ENCODE data around the gene HES7.
"Not testable (repeated sequence)": the region's sequence is repeated elsewhere in the genome, so short reads cannot be mapped to it uniquely, and the experiment has no call there.

Gene HES7

GRCh38 chr17:8109661-8110455, 14.0 kb downstream of the HES7 start:
- 0 out of 2 replicates have a peak, but pooled peaks cover 1% of the 10 kb centered on the region for H3K4me1 ChIP-seq (ENCODE audit: control insufficient read depth, insufficient read depth, low read length)
- no peak for DNase-seq (ENCODE audit: low read depth, low spot score)
- WGBS (ENCODE audit: insufficient coverage, insufficient read length) = no CpG with 5 or more reads among the region's 63 CpGs
- H3K27ac ChIP-seq (ENCODE audit: low read length) = no peak overlapping the region
- H3K9me3 ChIP-seq (ENCODE audit: control insufficient read depth, insufficient read depth, low read length) = no peaks in the 10 kb centered on the region
- H3K36me3 ChIP-seq (ENCODE audit: control insufficient read depth, insufficient read depth, low read length) = no peaks in the 10 kb centered on the region; the same call in 1 of the 2 replicates
- H3K4me3 ChIP-seq (ENCODE audit: low read length) = peak overlapping the region; percentile 58; the same call in 1 of the 2 replicates
- H3K27me3 ChIP-seq (ENCODE audit: control insufficient read depth, insufficient read depth, low read length) = peaks cover 3% of the 10 kb centered on the region; the same call in 1 of the 2 replicates

- H3K4me1 ChIP-seq (ENCODE audit: control insufficient read depth, insufficient read depth, low read length) = 0 out of 2 replicates have a peak, but pooled peaks cover 1% of the 10 kb centered on the region
- no peaks in the 10 kb centered on the region for H3K9me3 ChIP-seq (ENCODE audit: control insufficient read depth, insufficient read depth, low read length)
- no CpG with 5 or more reads among the region's 33 CpGs for WGBS (ENCODE audit: insufficient coverage, insufficient read length)
- peaks cover 3% of the 10 kb centered on the region; the same call in 1 of the 2 replicates for H3K27me3 ChIP-seq (ENCODE audit: control insufficient read depth, insufficient read depth, low read length)
- H3K4me3 ChIP-seq (ENCODE audit: low read length) = no peak overlapping the region
- no peak overlapping the region for H3K27ac ChIP-seq (ENCODE audit: low read length)
- no peaks in the 10 kb centered on the region; the same call in 1 of the 2 replicates for H3K36me3 ChIP-seq (ENCODE audit: control insufficient read depth, insufficient read depth, low read length)
- no peak for DNase-seq (ENCODE audit: low read depth, low spot score)
Measured at GRCh38 chr17:8108972-8109660, 14.8 kb downstream of the HES7 start.

DNA sequence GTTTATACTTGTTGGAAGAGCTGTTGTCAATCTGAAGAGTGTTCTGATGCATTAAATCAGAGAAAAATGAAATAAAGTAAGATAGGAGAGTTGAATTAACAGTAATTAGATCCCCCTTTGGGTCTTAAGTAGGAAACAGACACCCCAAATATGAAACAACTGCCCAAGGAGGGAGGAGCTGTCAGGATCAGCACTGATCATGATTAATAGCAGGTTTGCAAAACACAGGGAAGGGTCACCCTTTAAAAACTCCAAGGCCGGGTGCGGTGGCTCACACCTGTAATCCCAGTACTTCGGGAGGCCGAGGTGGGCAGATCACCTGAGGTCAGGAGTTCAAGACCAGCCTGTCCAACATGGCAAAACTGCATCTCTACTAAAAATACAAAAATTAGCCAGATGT, 16.9 kb downstream of the HES7 start:
- not testable (repeated sequence) for H3K36me3 ChIP-seq (ENCODE audit: control insufficient read depth, insufficient read depth, low read length); H3K27ac ChIP-seq (ENCODE audit: low read length); H3K27me3 ChIP-seq (ENCODE audit: control insufficient read depth, insufficient read depth, low read length); H3K4me3 ChIP-seq (ENCODE audit: low read length); H3K9me3 ChIP-seq (ENCODE audit: control insufficient read depth, insufficient read depth, low read length); H3K4me1 ChIP-seq (ENCODE audit: control insufficient read depth, insufficient read depth, low read length); DNase-seq (ENCODE audit: low read depth, low spot score)
- WGBS (ENCODE audit: insufficient coverage, insufficient read length) = no CpG with 5 or more reads among the region's 4 CpGs

DNA sequence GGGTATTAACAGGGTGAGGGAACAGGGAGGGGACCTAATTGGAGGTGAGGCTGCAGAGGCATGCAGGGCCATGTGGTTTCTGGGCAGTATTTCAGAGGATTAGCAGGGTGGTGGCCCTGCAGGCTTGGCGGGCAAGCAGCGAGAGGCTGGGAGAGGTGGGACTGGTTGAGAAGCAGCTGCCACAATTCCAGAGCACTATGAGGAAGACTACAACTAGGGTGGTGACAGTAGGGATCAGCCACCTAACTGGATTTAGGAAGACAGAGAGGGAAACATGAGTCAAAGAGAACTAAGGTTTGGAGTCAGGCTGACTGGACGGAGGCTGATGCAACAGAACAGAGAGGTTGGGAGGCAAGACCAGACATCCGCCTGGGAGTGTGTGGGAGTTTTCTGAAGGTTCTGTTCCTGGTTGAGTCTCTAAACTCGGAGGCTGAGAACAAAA, 17.9 kb downstream of the HES7 start:
- no peak overlapping the region for H3K27ac ChIP-seq (ENCODE audit: low read length)
- no CpG with 5 or more reads among the region's 5 CpGs for WGBS (ENCODE audit: insufficient coverage, insufficient read length)
- no peaks in the 10 kb centered on the region; the same call in 1 of the 2 replicates for H3K36me3 ChIP-seq (ENCODE audit: control insufficient read depth, insufficient read depth, low read length)
- no peaks in the 10 kb centered on the region for H3K9me3 ChIP-seq (ENCODE audit: control insufficient read depth, insufficient read depth, low read length)
- DNase-seq (ENCODE audit: low read depth, low spot score) = no peak
- no peak overlapping the region for H3K4me3 ChIP-seq (ENCODE audit: low read length)
- peaks cover 3% of the 10 kb centered on the region; the same call in 1 of the 2 replicates for H3K27me3 ChIP-seq (ENCODE audit: control insufficient read depth, insufficient read depth, low read length)
- 0 out of 2 replicates have a peak, but pooled peaks cover 1% of the 10 kb centered on the region for H3K4me1 ChIP-seq (ENCODE audit: control insufficient read depth, insufficient read depth, low read length)

GRCh38 chr17:8104911-8105310, 19.0 kb downstream of the HES7 start:
- no peaks in the 10 kb centered on the region; the same call in 1 of the 2 replicates for H3K36me3 ChIP-seq (ENCODE audit: control insufficient read depth, insufficient read depth, low read length)
- no peak overlapping the region for H3K4me3 ChIP-seq (ENCODE audit: low read length)
- DNase-seq (ENCODE audit: low read depth, low spot score) = no peak
- no peaks in the 10 kb centered on the region for H3K4me1 ChIP-seq (ENCODE audit: control insufficient read depth, insufficient read depth, low read length)
- WGBS (ENCODE audit: insufficient coverage, insufficient read length) = no CpG with 5 or more reads among the region's 8 CpGs
- H3K9me3 ChIP-seq (ENCODE audit: control insufficient read depth, insufficient read depth, low read length) = no peaks in the 10 kb centered on the region
- peaks cover 1% of the 10 kb centered on the region; the same call in 1 of the 2 replicates for H3K27me3 ChIP-seq (ENCODE audit: control insufficient read depth, insufficient read depth, low read length)
- H3K27ac ChIP-seq (ENCODE audit: low read length) = no peak overlapping the region

DNA sequence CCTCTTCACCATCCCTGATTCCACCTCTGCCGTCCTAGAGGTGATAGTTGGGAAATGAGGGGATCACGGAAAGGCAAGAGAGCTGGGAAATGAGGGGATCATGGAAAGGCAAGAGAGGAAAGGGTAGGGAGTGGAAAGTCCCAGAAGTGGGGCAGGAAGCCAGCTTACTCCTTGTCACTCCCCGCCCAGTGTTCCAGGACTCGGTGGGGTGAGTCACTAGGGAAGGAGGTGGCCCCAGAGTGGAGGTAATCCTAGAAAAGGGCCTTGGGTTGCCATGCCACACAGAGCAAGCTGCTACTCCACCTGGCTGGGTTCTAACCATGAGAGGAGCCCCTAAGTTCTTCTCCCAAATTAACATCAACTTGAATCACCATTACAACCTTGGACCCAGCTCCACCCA, 20.4 kb downstream of the HES7 start:
- no peak overlapping the region for H3K4me3 ChIP-seq (ENCODE audit: low read length)
- no peak overlapping the region for H3K27ac ChIP-seq (ENCODE audit: low read length)
- DNase-seq (ENCODE audit: low read depth, low spot score) = no peak
- no peaks in the 10 kb centered on the region for H3K36me3 ChIP-seq (ENCODE audit: control insufficient read depth, insufficient read depth, low read length)
- no CpG with 5 or more reads among the region's 4 CpGs for WGBS (ENCODE audit: insufficient coverage, insufficient read length)
- H3K4me1 ChIP-seq (ENCODE audit: control insufficient read depth, insufficient read depth, low read length) = no peaks in the 10 kb centered on the region
- no peaks in the 10 kb centered on the region for H3K9me3 ChIP-seq (ENCODE audit: control insufficient read depth, insufficient read depth, low read length)
- H3K27me3 ChIP-seq (ENCODE audit: control insufficient read depth, insufficient read depth, low read length) = no peaks in the 10 kb centered on the region

DNA sequence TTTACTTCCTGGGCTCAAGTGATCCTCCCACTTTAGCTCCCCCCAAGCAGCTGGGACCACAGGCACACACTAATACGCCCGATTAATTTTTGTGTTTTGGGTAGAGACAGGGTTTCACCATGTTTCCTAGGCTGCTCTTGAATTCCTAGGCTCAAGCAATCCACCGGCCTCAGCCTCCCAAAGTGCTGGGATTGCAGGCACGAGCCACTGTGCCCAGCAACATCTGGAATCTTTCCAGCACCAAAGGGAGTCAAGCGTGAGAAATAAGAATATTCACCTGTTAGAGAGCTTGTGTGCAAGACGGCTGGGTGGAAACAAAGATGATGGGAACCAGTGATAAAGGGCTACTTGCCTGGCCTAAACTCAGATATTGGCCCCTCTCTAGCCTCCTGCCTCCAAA, 22.2 kb downstream of the HES7 start:
- Histone ChIP-seq H3K4me3 (ENCODE audit: low read length) (no peak overlapping the region), H3K9me3 (ENCODE audit: control insufficient read depth, insufficient read depth, low read length) (no peaks in the 10 kb centered on the region), H3K4me1 (ENCODE audit: control insufficient read depth, insufficient read depth, low read length) (no peaks in the 10 kb centered on the region), H3K27ac (ENCODE audit: low read length) (no peak overlapping the region), H3K27me3 (ENCODE audit: control insufficient read depth, insufficient read depth, low read length) (no peaks in the 10 kb centered on the region), H3K36me3 (ENCODE audit: control insufficient read depth, insufficient read depth, low read length) (no peaks in the 10 kb centered on the region)
- DNase-seq (ENCODE audit: low read depth, low spot score) = no peak
- WGBS (ENCODE audit: insufficient coverage, insufficient read length) = no CpG with 5 or more reads among the region's 6 CpGs

DNA sequence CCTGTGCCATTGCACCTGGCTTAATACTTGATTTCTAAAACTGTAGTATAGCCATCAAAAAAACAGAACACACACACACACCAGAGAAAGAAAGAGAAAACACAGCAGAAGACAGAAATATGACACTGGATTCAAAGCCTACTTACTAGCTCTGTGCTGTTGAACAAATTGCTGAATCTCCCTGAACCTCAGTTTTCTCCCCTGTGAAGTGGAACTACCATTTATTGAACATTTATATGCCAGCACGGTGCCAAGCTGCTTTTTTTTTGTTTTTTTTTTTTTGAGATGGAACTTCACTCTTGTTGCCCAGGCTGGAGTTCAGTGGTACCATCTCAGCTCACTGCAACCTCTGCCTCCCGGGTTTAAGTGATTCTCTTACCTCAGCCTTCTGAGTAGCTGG, 23.1 kb downstream of the HES7 start:
- WGBS (ENCODE audit: insufficient coverage, insufficient read length) = no CpG with 5 or more reads among the region's 2 CpGs
- Histone ChIP-seq H3K27me3 (ENCODE audit: control insufficient read depth, insufficient read depth, low read length) (no peaks in the 10 kb centered on the region), H3K4me1 (ENCODE audit: control insufficient read depth, insufficient read depth, low read length) (no peaks in the 10 kb centered on the region), H3K36me3 (ENCODE audit: control insufficient read depth, insufficient read depth, low read length) (no peaks in the 10 kb centered on the region), H3K27ac (ENCODE audit: low read length) (no peak overlapping the region), H3K4me3 (ENCODE audit: low read length) (no peak overlapping the region), H3K9me3 (ENCODE audit: control insufficient read depth, insufficient read depth, low read length) (no peaks in the 10 kb centered on the region)
- no peak for DNase-seq (ENCODE audit: low read depth, low spot score)

DNA sequence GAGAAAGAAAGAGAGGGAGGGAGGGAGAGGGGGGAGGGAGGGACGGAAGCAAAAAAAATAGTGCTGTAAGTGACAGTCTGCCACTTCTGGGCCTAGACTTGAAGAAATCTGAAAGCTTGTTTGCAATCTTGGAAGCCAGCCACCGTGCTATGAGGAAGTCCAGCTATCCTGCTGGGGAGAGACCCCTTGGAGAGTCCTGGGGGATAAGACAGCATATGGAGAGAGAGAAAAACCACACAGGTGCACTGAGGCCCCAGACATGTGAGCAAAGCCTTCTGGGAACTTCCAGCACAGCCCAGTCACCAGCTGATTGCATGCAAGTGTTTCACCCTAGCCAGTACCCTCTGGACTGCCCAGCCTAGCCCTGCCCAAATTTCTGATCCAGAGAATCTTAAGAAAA, 23.8 kb downstream of the HES7 start:
- no peak for DNase-seq (ENCODE audit: low read depth, low spot score)
- Histone ChIP-seq H3K9me3 (ENCODE audit: control insufficient read depth, insufficient read depth, low read length) (no peaks in the 10 kb centered on the region), H3K27ac (ENCODE audit: low read length) (no peak overlapping the region), H3K4me1 (ENCODE audit: control insufficient read depth, insufficient read depth, low read length) (no peaks in the 10 kb centered on the region), H3K4me3 (ENCODE audit: low read length) (no peak overlapping the region), H3K27me3 (ENCODE audit: control insufficient read depth, insufficient read depth, low read length) (no peaks in the 10 kb centered on the region), H3K36me3 (ENCODE audit: control insufficient read depth, insufficient read depth, low read length) (no peaks in the 10 kb centered on the region)
- no CpG with 5 or more reads among the region's 2 CpGs for WGBS (ENCODE audit: insufficient coverage, insufficient read length)

DNA sequence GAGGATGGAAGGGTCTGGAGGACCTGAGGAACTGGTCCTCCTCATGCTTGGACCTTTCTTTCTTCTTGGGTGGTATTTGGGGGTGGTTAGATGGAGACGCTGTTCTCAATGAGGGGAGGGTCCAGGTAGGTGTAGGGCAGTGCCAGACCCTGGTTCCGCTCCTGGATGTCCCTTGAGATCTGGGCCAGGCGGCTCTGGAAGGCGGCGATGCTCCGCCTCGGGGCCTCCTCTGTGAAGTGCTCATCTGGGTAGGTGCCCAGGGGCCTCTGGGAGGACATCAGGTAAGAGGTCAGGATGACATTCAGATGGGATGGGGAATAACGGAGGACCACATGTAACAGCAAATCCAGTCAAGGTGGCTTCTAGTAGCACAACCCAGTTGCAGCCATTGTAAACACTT, 27.4 kb downstream of the HES7 start:
- no peaks in the 10 kb centered on the region for H3K36me3 ChIP-seq (ENCODE audit: control insufficient read depth, insufficient read depth, low read length)
- H3K9me3 ChIP-seq (ENCODE audit: control insufficient read depth, insufficient read depth, low read length) = no peaks in the 10 kb centered on the region
- H3K4me3 ChIP-seq (ENCODE audit: low read length) = no peak overlapping the region
- H3K27me3 ChIP-seq (ENCODE audit: control insufficient read depth, insufficient read depth, low read length) = no peaks in the 10 kb centered on the region
- H3K4me1 ChIP-seq (ENCODE audit: control insufficient read depth, insufficient read depth, low read length) = no peaks in the 10 kb centered on the region
- no peak for DNase-seq (ENCODE audit: low read depth, low spot score)
- H3K27ac ChIP-seq (ENCODE audit: low read length) = no peak overlapping the region
- WGBS (ENCODE audit: insufficient coverage, insufficient read length) = no CpG with 5 or more reads among the region's 8 CpGs

All from iPS DF 6.9 (cell line).